Esophagus squamous epithelium (tissue), 4 donors: ENCODE measurements around the gene GABRB1.

ENCODE experiments used
- CTCF ChIP-seq, 6 experiments: fragments of 450-650 bp in 4 of 6; fragments of 200-600 bp in 2 of 6; sonication (generic) in 2 of 6; IDR thresholded peaks; one replicate each; pipeline ENCODE4 v1.5.1; 2016 to 2019; ENCODE audit warnings: antibody characterized with exemption in 6 of 6, mild to moderate bottlenecking in 4 of 6, moderate library complexity in 4 of 6
- POLR2A ChIP-seq, 4 donors: fragments of 450-650 bp; IDR thresholded peaks; one replicate each; pipeline ENCODE4 v1.6.1; 2017; ENCODE audit warnings: antibody characterized with exemption in 4 of 4, mild to moderate bottlenecking in 4 of 4, moderate library complexity in 3 of 4

- TF ChIP-seq CTCF (IDR thresholded peaks at IDR 0.05) (no peak), POLR2A (IDR thresholded peaks at IDR 0.05) (no peak)
These were observed 39.0 kb upstream of the GABRB1 start for GRCh38 chr4:46992338-46992737.
